IPS-NIHi11 (cell line): ENCODE results near the gene GLYAT.

Source experiments
- DNase-seq: peaks from one replicate; pipeline ENCODE4 v3.0.0; 2012; ENCODE audit warnings: mixed read lengths, low spot score

Gene GLYAT

GRCh38 chr11:58731819-58732218 is at the start of gene GLYAT:
GLYAT (minus strand) TSS chr11:58731943; CDS start chr11:58724496, 7,447 bp downstream.
- no peak for DNase-seq

- DNase-seq, result no peak
Observed at GRCh38 chr11:58781345-58781744, 49.6 kb upstream of the GLYAT start.

- no peak for DNase-seq
Observed at GRCh38 chr11:58780578-58780977, 48.8 kb upstream of the GLYAT start.

- DNase-seq, result no peak
Observed at GRCh38 chr11:58776891-58777710, 45.4 kb upstream of the GLYAT start.

- DNase-seq, result no peak
Observed at GRCh38 chr11:58775066-58775708, 43.4 kb upstream of the GLYAT start.

- no peak for DNase-seq
Observed at GRCh38 chr11:58774164-58774593, 42.4 kb upstream of the GLYAT start.

GRCh38 chr11:58773337-58773736 is 41.6 kb upstream of the GLYAT start:
- DNase-seq, result no peak

GRCh38 chr11:58772329-58773285 is 40.9 kb upstream of the GLYAT start:
- DNase-seq, result no peak

GRCh38 chr11:58771458-58771855 is 39.7 kb upstream of the GLYAT start:
- no peak for DNase-seq

- DNase-seq, result no peak
Observed at GRCh38 chr11:58770627-58771457, 39.1 kb upstream of the GLYAT start.

- no peak for DNase-seq
Observed at GRCh38 chr11:58770166-58770565, 38.4 kb upstream of the GLYAT start.

- DNase-seq, result no peak
Observed at GRCh38 chr11:58769308-58769707, 37.6 kb upstream of the GLYAT start.

- no peak for DNase-seq
Observed at GRCh38 chr11:58768137-58768536, 36.4 kb upstream of the GLYAT start.

GRCh38 chr11:58765078-58765477 is 33.3 kb upstream of the GLYAT start:
- DNase-seq, result no peak

GRCh38 chr11:58763120-58763490 is 31.4 kb upstream of the GLYAT start:
- DNase-seq, result no peak

GRCh38 chr11:58762284-58763119 is 30.8 kb upstream of the GLYAT start:
- DNase-seq, result no peak

GRCh38 chr11:58757439-58757838 is 25.7 kb upstream of the GLYAT start:
- DNase-seq, result no peak

GRCh38 chr11:58745705-58746364 is 14.1 kb upstream of the GLYAT start:
- DNase-seq, result no peak

- no peak for DNase-seq
Observed at GRCh38 chr11:58744988-58745704, 13.4 kb upstream of the GLYAT start.
